Astrocyte (in vitro differentiated cells and primary cell): ENCODE data around the gene RAET1G.

Experiments
- EZH2 ChIP-seq: IDR thresholded peaks from 2 replicates; pipeline ENCODE4 v1.6.1; 2012; ENCODE audit warnings: mild to moderate bottlenecking, low read length, inconsistent platforms; ENCODE audit not compliant: insufficient read depth
- TF ChIP-seq, protein P1 (sequence below): IDR thresholded peaks from 2 replicates; pipeline ENCODE4 v1.5.1; 2011; ENCODE audit warnings: low read depth, mild to moderate bottlenecking, inconsistent platforms, low read length, moderate library complexity; ENCODE audit not compliant: insufficient read depth

DNA sequence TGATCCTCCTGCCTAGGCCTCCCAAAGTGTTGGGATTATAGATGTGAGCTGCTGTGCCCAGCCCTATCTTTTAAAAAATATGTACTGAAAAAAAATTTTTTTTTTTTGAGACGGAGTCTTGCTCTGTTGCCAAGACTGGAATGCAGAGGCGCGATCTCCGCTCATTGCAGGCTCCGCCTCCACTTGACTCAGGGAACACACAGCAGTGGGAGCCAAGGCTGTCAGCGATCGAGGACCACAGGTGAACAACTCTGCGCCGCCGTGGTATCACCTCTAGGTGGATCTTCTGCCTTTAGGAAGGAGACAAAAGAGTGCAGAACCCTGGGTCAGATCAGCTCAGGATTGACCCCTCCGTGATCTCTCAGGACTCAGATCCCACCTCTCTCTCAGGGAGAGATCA lies 38.7 kb downstream of the RAET1G start:
- TF ChIP-seq, protein P1, sequence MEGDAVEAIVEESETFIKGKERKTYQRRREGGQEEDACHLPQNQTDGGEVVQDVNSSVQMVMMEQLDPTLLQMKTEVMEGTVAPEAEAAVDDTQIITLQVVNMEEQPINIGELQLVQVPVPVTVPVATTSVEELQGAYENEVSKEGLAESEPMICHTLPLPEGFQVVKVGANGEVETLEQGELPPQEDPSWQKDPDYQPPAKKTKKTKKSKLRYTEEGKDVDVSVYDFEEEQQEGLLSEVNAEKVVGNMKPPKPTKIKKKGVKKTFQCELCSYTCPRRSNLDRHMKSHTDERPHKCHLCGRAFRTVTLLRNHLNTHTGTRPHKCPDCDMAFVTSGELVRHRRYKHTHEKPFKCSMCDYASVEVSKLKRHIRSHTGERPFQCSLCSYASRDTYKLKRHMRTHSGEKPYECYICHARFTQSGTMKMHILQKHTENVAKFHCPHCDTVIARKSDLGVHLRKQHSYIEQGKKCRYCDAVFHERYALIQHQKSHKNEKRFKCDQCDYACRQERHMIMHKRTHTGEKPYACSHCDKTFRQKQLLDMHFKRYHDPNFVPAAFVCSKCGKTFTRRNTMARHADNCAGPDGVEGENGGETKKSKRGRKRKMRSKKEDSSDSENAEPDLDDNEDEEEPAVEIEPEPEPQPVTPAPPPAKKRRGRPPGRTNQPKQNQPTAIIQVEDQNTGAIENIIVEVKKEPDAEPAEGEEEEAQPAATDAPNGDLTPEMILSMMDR: no peak
- no peak for TF ChIP-seq EZH2
